GM19193 (cell line): ENCODE results near the gene LMLN.

ENCODE experiments used
- POLR2A ChIP-seq: IDR thresholded peaks from 4 replicates; pipeline ENCODE4 v1.6.1; 2011; ENCODE audit not compliant: insufficient read depth, insufficient read length; ENCODE audit errors: extremely low read depth

LMLN gene

DNA sequence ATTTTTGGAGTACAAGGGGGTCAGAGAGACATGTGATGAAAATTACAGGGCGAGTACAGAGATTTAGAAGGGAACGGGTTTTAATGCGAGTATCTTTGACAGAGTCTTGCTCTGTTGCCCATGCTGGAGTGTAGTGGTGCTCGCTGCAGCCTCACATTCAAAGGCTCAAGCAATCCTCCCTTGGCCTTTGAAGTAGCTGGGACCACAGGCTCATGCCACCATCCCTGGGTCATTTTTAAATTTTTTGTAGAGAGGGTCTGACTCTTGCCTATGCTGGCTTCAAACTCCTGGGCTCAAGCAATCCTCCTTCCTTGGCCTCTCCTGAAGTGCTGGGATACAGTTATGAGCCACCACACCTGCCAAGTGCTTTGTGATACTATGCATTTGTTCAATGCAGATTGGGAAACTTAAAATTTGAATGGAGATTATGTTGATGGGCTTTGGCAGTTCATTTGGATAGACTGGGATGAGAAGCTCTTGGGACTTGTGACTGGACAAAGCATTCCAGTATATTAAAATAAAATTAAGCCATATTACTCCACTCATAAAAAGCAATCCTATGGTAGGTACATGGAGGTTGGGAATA, 4.0 kb upstream of the LMLN start:
- no peak for TF ChIP-seq POLR2A

DNA sequence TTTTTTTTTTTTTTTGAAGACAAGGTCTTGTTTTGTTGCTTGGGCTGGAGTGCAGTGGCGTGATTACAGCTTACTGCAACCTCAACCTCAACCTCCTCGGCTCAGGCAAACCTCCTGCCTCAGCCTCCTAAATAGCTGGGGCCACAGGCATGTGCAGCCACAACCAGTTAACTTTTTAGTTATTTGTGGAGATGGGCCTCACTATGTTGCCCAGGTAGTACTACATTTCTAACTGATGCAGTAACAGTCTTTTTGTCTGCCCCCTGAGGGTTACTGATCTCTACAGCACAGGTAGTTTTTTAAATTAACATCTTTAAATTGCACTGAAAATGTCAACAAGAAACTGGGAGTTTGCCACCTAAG, 3.4 kb upstream of the LMLN start:
- TF ChIP-seq POLR2A, result no peak

- TF ChIP-seq POLR2A, result no peak
Measured at GRCh38 chr3:197957790-197958133, 2.3 kb upstream of the LMLN start.

DNA sequence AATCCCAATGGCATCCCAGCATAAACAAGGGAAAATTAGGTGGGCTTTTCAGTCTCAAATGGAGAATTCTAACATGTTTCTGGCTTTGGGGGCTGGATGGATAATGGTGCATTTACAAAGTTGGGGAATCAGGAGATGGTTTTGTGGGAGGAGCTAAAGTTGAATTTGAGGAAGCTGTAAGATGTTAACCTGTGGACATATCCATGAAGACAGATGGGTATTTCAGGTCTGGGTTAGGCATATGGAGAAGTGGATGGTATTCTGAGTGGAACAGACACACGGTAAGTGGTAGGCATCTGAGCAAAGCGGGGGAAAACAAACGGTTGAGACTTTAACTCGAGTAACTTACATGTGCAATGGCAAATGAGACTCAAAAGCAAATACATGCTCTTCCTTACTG, 1.7 kb upstream of the LMLN start:
- no peak for TF ChIP-seq POLR2A

DNA sequence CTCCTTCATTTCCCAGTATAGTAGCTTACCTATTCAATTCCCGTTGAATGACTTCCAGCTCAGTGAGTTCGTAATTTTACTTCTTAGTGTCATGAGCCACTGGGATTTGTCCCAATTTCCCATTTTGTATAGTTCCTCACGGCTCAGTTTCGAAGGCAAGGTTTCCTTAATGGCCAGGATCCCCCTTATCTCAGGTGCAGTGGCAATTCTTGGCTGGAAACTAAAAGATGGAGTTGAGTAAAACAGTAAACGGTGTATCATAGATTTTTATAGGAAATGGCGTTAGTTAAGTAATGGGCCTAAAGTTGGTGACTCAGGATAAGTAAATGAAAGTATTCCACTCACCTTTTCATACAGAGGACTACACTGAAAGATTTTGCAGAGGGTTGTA, 522 bp upstream of the LMLN start:
- TF ChIP-seq POLR2A, result no peak

- TF ChIP-seq POLR2A, result no peak
Measured at GRCh38 chr3:197960694-197961581, 921 bp downstream of the LMLN start.

- no peak for TF ChIP-seq POLR2A
Measured at GRCh38 chr3:197961582-197961945, 1.5 kb downstream of the LMLN start.

GRCh38 chr3:197963019-197963637, 3.1 kb downstream of the LMLN start:
- TF ChIP-seq POLR2A, result no peak

GRCh38 chr3:197970588-197970987, 10.6 kb downstream of the LMLN start:
- no peak for TF ChIP-seq POLR2A

GRCh38 chr3:197974016-197974415, 14.0 kb downstream of the LMLN start:
- TF ChIP-seq POLR2A, result no peak

GRCh38 chr3:197975311-197975710, 15.3 kb downstream of the LMLN start:
- TF ChIP-seq POLR2A, result no peak

DNA sequence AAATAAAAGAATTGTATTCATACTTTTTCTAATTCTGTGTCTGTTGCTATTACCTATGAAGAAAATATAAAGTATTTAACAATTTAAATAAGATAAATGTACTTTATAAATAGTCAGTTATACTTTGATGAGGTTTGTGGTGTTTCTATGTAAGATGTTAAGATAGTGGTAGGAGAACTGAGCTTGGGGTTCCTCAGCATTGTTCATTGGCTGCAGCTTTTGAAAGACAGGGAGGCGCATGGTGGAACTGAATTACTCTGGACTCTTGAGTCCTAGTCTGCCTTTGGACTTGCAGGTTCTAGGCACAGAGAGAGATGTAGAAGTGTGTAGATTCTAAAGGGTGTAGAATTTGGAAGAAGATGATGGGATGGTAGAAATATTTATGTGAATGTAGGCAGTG, 23.1 kb downstream of the LMLN start:
- no peak for TF ChIP-seq POLR2A

- TF ChIP-seq POLR2A, result no peak
Measured at GRCh38 chr3:197989651-197990050, 29.6 kb downstream of the LMLN start.

GRCh38 chr3:197994736-197995135, 34.7 kb downstream of the LMLN start:
- TF ChIP-seq POLR2A, result no peak

- TF ChIP-seq POLR2A, result no peak
Measured at GRCh38 chr3:197996855-197997254, 36.8 kb downstream of the LMLN start.

DNA sequence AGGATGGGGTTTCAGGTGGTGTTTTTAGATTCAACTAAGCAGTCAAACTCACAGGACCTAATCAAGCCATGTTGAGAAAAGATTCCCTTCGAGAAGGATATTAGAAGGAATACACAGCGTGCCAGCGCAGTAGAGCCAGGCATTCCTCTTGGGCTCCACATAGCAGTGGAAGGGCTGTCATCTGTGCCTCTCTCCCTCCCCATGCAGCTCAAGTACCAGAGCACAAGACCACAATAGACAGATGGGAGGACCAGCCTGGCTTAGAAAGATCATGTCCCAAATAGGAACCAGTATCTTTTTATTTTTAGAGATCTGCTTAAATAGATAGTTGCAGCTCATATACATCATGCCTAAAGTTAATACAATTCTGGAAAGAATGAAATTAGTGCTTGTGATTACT, 37.9 kb downstream of the LMLN start:
- TF ChIP-seq POLR2A, result no peak

DNA sequence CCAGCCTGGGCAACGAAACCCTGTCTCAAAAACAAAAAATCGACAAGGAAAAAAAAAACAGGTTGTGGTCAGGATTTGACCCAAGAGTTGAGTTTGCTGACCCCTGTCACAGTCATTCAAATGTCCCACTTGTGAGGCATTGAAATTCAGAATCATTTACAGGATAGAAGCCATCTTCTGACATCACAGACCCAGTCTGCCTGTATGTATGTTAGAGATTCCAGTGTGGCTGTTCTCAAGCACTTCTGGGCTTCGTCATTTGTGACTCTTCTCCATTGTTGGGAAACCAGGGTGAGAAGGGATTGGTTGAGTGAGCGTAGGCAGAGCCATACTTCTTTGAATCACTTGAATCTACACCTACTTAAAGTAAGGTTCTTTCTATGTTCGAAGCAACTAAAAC, 57.1 kb downstream of the LMLN start:
- TF ChIP-seq POLR2A, result no peak

DNA sequence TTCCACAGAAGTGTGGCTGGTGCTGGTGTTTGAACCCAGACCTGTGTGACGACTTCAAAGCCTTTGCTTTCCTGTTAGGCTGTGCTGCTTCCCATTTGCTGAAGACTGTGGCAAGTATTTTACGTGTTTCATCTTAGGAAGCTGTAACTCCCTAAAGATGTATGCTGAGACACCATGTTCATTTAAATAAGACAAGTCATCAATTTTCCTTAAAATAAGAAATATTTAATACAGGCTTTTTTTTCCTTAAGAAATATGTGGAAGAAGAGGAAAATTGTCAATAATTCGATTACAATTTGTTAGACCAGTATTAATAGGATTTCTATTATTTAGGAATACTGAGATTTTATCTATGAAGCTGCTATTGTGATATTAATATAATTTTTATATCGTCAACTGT, 58.4 kb downstream of the LMLN start:
- TF ChIP-seq POLR2A, result no peak
